Measurements from ENCODE around the gene FHIT.

DNA sequence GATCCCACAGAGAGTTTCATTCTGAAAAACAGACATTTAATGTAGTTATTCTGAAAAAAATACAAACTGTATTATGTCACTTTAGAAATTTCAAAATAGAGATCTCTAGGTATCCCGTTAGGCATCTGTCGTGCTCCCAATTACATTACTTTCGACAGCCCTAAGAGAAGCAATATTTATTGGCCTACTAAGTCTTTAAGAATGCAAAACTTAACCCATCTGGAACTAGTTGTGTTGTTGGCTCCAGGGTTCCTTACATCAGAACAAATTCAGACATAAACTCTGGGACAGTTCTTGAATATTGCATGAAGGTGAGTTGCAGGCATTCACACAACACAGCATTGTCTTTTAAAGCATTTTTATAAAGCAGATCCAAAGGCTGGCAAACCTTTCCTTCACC, 498.4 kb downstream of the FHIT start:
- no peak for TF ChIP-seq POLR2A (IDR thresholded peaks at IDR 0.05; ENCODE audit: low read depth, low read length)
- TF ChIP-seq, protein P1, sequence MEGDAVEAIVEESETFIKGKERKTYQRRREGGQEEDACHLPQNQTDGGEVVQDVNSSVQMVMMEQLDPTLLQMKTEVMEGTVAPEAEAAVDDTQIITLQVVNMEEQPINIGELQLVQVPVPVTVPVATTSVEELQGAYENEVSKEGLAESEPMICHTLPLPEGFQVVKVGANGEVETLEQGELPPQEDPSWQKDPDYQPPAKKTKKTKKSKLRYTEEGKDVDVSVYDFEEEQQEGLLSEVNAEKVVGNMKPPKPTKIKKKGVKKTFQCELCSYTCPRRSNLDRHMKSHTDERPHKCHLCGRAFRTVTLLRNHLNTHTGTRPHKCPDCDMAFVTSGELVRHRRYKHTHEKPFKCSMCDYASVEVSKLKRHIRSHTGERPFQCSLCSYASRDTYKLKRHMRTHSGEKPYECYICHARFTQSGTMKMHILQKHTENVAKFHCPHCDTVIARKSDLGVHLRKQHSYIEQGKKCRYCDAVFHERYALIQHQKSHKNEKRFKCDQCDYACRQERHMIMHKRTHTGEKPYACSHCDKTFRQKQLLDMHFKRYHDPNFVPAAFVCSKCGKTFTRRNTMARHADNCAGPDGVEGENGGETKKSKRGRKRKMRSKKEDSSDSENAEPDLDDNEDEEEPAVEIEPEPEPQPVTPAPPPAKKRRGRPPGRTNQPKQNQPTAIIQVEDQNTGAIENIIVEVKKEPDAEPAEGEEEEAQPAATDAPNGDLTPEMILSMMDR (conservative IDR thresholded peaks at IDR 0.05; ENCODE audit: low read depth, low read length), result no peak
- no peak for TF ChIP-seq MXI1 (IDR thresholded peaks at IDR 0.05; ENCODE audit: borderline replicate concordance, low read depth, low read length)
- no peak for TF ChIP-seq BHLHE40 (IDR thresholded peaks at IDR 0.05; ENCODE audit: low read depth, low read length)
- TF ChIP-seq CEBPB (IDR thresholded peaks at IDR 0.05; ENCODE audit: low read depth, low read length), result no peak
- no peak for TF ChIP-seq RAD21 (IDR thresholded peaks at IDR 0.05; ENCODE audit: low read length)
- TF ChIP-seq, protein P2, sequence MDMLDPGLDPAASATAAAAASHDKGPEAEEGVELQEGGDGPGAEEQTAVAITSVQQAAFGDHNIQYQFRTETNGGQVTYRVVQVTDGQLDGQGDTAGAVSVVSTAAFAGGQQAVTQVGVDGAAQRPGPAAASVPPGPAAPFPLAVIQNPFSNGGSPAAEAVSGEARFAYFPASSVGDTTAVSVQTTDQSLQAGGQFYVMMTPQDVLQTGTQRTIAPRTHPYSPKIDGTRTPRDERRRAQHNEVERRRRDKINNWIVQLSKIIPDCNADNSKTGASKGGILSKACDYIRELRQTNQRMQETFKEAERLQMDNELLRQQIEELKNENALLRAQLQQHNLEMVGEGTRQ (IDR thresholded peaks at IDR 0.05; ENCODE audit: low read depth, low read length), result no peak
- no peak for TF ChIP-seq RCOR1 (IDR thresholded peaks at IDR 0.05; ENCODE audit: insufficient replicate concordance, low read length)
- no peak for TF ChIP-seq RFX5 (IDR thresholded peaks at IDR 0.05; ENCODE audit: low read depth, low read length)
